Suprapubic skin (tissue), 4 donors: ENCODE data around the gene TRIM44. TPM values are rescaled to one million over a fixed set of nuclear protein-coding genes. Genes with fewer than 3 reads are reported as not detected.

Experiments
- DNase-seq, 2 donors: peaks; one replicate each; pipeline ENCODE4 v3.0.0-alpha.2; 2019; ENCODE audit warnings: low spot score in 2 of 2
- H3K27ac ChIP-seq: fragments of 200-600 bp; sonication (generic); one replicate; pipeline ENCODE4 v1.5.1; 2019
- H3K27me3 ChIP-seq: fragments of 200-600 bp; sonication (generic); one replicate; pipeline ENCODE4 v1.5.1; 2019
- H3K36me3 ChIP-seq: fragments of 200-600 bp; sonication (generic); one replicate; pipeline ENCODE4 v1.5.1; 2019
- H3K4me1 ChIP-seq: fragments of 200-600 bp; sonication (generic); one replicate; pipeline ENCODE4 v1.5.1; 2019
- H3K4me3 ChIP-seq: fragments of 200-600 bp; sonication (generic); one replicate; pipeline ENCODE4 v1.5.1; 2019; ENCODE audit warnings: mild to moderate bottlenecking
- H3K9me3 ChIP-seq: fragments of 200-600 bp; sonication (generic); one replicate; pipeline ENCODE4 v1.5.1; 2019
- EP300 ChIP-seq: sonication (generic); formaldehyde crosslinking; IDR thresholded peaks from one replicate; pipeline ENCODE4 v1.6.1; 2017; ENCODE audit warnings: antibody characterized with exemption
- POLR2A ChIP-seq, 2 donors: fragments of 450-650 bp; IDR thresholded peaks; one replicate each; pipeline ENCODE4 v1.6.1; 2017; ENCODE audit warnings: antibody characterized with exemption in 2 of 2, mild to moderate bottlenecking in 2 of 2, moderate library complexity in 2 of 2
- POLR2AphosphoS5 ChIP-seq, 3 donors: sonication (generic); formaldehyde crosslinking; IDR thresholded peaks; one replicate each; pipeline ENCODE4 v1.6.1; 2017; ENCODE audit warnings: antibody characterized with exemption in 3 of 3
- WGBS: methylation state at CpG from one replicate; pipeline ENCODE4 v1.1.5; 2018; 5-methylcytosine and 5-hydroxymethylcytosine counted together
- total RNA-seq, 4 donors: library from RNA; depleted of rRNA; stranded (reverse); fragments of >200 nt; gene quantifications; one replicate each; pipeline ENCODE4 v1.1.0, GENCODE V29; 2016
- TF ChIP-seq, protein P1 (sequence below), 2 donors: fragments of 200-600 bp in 1 of 2; fragments of 450-650 bp in 1 of 2; sonication (generic) in 1 of 2; IDR thresholded peaks; one replicate each; pipeline ENCODE4 v1.5.1; 2016 to 2019; ENCODE audit warnings: antibody characterized with exemption in 2 of 2, mild to moderate bottlenecking in 1 of 2, moderate library complexity in 1 of 2

Gene TRIM44
- total RNA-seq, 4 donors from 2014 or later: 21.3 to 55.7 (median 31.3) TPM

GRCh38 chr11:35800970-35801953 lies 138.7 kb downstream of the TRIM44 start:
- Histone ChIP-seq H3K36me3 (no peaks in the 10 kb centered on the region), H3K4me3 (no peak overlapping the region), H3K4me1 (peaks cover 37% of the 10 kb centered on the region), H3K27ac (no peak overlapping the region), H3K9me3 (no peaks in the 10 kb centered on the region), H3K27me3 (no peaks in the 10 kb centered on the region)
- 58% methylated on average over 5 of the region's 5 CpGs for WGBS
- TF ChIP-seq POLR2AphosphoS5 (IDR thresholded peaks at IDR 0.05) (no peak), POLR2A (IDR thresholded peaks at IDR 0.05) (no peak), EP300 (no peak)
- TF ChIP-seq, protein P1, sequence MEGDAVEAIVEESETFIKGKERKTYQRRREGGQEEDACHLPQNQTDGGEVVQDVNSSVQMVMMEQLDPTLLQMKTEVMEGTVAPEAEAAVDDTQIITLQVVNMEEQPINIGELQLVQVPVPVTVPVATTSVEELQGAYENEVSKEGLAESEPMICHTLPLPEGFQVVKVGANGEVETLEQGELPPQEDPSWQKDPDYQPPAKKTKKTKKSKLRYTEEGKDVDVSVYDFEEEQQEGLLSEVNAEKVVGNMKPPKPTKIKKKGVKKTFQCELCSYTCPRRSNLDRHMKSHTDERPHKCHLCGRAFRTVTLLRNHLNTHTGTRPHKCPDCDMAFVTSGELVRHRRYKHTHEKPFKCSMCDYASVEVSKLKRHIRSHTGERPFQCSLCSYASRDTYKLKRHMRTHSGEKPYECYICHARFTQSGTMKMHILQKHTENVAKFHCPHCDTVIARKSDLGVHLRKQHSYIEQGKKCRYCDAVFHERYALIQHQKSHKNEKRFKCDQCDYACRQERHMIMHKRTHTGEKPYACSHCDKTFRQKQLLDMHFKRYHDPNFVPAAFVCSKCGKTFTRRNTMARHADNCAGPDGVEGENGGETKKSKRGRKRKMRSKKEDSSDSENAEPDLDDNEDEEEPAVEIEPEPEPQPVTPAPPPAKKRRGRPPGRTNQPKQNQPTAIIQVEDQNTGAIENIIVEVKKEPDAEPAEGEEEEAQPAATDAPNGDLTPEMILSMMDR (IDR thresholded peaks at IDR 0.05): no peak
- no peak for DNase-seq

- 50% methylated on average over 3 of the region's 3 CpGs for WGBS
These were observed 139.6 kb downstream of the TRIM44 start for GRCh38 chr11:35802221-35802620.

GRCh38 chr11:35802672-35803071 lies 140.1 kb downstream of the TRIM44 start:
- Histone ChIP-seq H3K9me3 (no peaks in the 10 kb centered on the region), H3K27me3 (no peaks in the 10 kb centered on the region), H3K27ac (no peak overlapping the region), H3K4me1 (peaks cover 32% of the 10 kb centered on the region), H3K4me3 (no peak overlapping the region), H3K36me3 (no peaks in the 10 kb centered on the region)
- TF ChIP-seq, protein P1 (IDR thresholded peaks at IDR 0.05): no peak
- no peak for TF ChIP-seq POLR2AphosphoS5 (IDR thresholded peaks at IDR 0.05)
- no peak for TF ChIP-seq POLR2A (IDR thresholded peaks at IDR 0.05)
- TF ChIP-seq EP300: no peak
- WGBS: 88% methylated on average over 3 of the region's 3 CpGs
- no peak for DNase-seq

More at GRCh38 chr11:35802221-35802620, 139.6 kb downstream of the TRIM44 start:
- H3K27me3 ChIP-seq: no peaks in the 10 kb centered on the region
- no peak for DNase-seq
- H3K27ac ChIP-seq: no peak overlapping the region
- peaks cover 33% of the 10 kb centered on the region for H3K4me1 ChIP-seq
- TF ChIP-seq POLR2AphosphoS5 (IDR thresholded peaks at IDR 0.05): no peak
- TF ChIP-seq EP300: no peak
- TF ChIP-seq, protein P1 (IDR thresholded peaks at IDR 0.05): no peak
- TF ChIP-seq POLR2A (IDR thresholded peaks at IDR 0.05): no peak
- H3K4me3 ChIP-seq: no peak overlapping the region
- no peaks in the 10 kb centered on the region for H3K9me3 ChIP-seq
- no peaks in the 10 kb centered on the region for H3K36me3 ChIP-seq

GRCh38 chr11:35803115-35803514 lies 140.5 kb downstream of the TRIM44 start:
- WGBS: 44% methylated on average over 3 of the region's 3 CpGs
- H3K27ac ChIP-seq: no peak overlapping the region
- TF ChIP-seq POLR2AphosphoS5 (IDR thresholded peaks at IDR 0.05) (no peak), EP300 (no peak), POLR2A (IDR thresholded peaks at IDR 0.05) (no peak)
- TF ChIP-seq, protein P1 (IDR thresholded peaks at IDR 0.05): no peak
- no peaks in the 10 kb centered on the region for H3K9me3 ChIP-seq
- H3K4me1 ChIP-seq: peaks cover 31% of the 10 kb centered on the region
- H3K4me3 ChIP-seq: no peak overlapping the region
- no peak for DNase-seq
- no peaks in the 10 kb centered on the region for H3K36me3 ChIP-seq
- H3K27me3 ChIP-seq: no peaks in the 10 kb centered on the region

DNA sequence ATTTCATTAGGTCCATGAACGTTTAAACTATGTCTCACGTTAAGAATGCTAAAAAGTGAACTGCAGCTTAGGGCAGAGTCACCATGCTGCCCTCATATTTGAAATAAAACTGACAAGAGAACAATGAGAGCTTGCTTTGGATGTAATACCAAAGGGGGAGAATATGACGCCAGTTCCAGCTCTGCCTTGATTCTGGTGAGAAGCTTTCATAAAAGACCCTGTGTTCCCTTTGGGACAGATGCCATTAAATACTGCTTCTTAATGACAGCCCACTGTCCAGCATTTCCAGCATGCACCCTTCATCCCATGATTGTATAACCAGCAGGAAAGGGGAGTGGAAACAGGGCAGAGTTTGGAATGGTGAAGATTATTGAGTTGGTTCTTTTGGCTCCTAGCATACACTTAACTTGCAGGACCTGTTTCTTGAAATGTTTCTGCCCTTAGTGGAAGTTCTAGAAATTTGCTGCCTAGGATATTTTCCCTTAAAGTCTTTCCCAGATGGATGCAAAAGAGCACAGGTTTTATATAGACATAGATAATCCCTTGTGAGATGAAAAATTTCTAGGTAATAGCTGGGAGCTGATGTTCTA lies 142.0 kb downstream of the TRIM44 start:
- H3K27me3 ChIP-seq: no peaks in the 10 kb centered on the region
- H3K27ac ChIP-seq: no peak overlapping the region
- no peaks in the 10 kb centered on the region for H3K36me3 ChIP-seq
- 59% methylated on average over 3 of the region's 3 CpGs for WGBS
- TF ChIP-seq, protein P1 (IDR thresholded peaks at IDR 0.05): no peak
- TF ChIP-seq POLR2A (IDR thresholded peaks at IDR 0.05): no peak
- no peak for TF ChIP-seq POLR2AphosphoS5 (IDR thresholded peaks at IDR 0.05)
- TF ChIP-seq EP300: no peak
- no peaks in the 10 kb centered on the region for H3K9me3 ChIP-seq
- peaks cover 25% of the 10 kb centered on the region for H3K4me1 ChIP-seq
- no peak overlapping the region for H3K4me3 ChIP-seq
- DNase-seq: no peak
